ENCODE measurements around the gene SV2B. TPM values are rescaled to one million over a fixed set of nuclear protein-coding genes. Genes with fewer than 3 reads are reported as not detected.

SV2B gene
- total RNA-seq, 1 experiment from 2014 or later, result not detected

DNA sequence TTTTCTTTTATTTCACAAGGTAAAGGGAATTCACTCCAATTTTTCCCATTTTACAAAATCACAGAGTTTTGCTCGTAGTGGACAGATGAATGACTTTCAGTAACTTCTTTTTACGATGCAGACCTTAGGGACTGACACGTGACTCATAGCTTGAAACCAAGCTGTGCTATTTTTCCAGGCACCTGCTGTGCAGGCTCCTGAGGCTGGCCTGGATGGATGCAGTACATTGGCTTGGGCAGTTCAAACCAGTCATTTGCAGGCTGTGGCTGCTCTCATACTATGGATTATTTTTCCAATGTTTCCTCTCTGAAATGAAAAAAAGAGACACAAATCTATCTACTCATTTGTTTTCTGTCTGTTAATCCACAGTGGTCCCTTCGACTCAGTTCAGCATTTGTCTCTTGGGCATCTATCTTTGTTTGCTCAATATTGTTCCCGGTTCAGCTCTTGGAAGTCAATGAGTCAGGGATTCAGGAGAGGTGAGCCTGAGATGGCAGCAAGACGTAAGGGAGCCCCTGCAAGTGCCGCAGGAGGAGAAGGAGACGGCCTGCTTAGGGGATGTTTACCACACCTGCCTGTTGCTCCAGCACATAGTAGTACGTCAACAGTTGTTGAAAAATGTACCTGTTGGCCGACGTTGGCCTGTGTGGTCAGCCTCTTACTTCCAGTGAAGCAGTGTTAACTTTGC lies 92.8 kb downstream of the SV2B start:
- Histone ChIP-seq H3K9ac (ENCODE audit: low read length) (no peak overlapping the region), H3K27ac (ENCODE audit: low read length) (no peak overlapping the region), H3K4me3 (ENCODE audit: low read length) (no peak overlapping the region), H2AFZ (ENCODE audit: low read length) (no peak overlapping the region), H3K4me1 (ENCODE audit: insufficient read depth, low read length) (no peaks in the 10 kb centered on the region), H3F3A (ENCODE audit: low read length, unreplicated experiment) (no peaks in the 10 kb centered on the region), H3K9me2 (replicated peaks; ENCODE audit: low read length) (no peaks in the 10 kb centered on the region), H3K36me3 (ENCODE audit: low read depth, low read length) (no peaks in the 10 kb centered on the region), H4K20me1 (ENCODE audit: low read length) (no peaks in the 10 kb centered on the region), H3K79me2 (ENCODE audit: low read length) (no peaks in the 10 kb centered on the region), H3K9me3 (ENCODE audit: low read length) (no peaks in the 10 kb centered on the region), H3K4me2 (ENCODE audit: low read length) (no peak overlapping the region), H3K27me3 (ENCODE audit: low read length) (peaks cover 66% of the 10 kb centered on the region)
- intact Hi-C loops (cut with micrococcal nuclease), result no loop called here
- DNase-seq, result no peak
- TF ChIP-seq EZH2 (IDR thresholded peaks at IDR 0.05; ENCODE audit: low read length, unreplicated experiment) (no peak), EZH2phosphoT487 (IDR thresholded peaks at IDR 0.05; ENCODE audit: borderline replicate concordance, low read length) (no peak)
- TF ChIP-seq, protein P1, sequence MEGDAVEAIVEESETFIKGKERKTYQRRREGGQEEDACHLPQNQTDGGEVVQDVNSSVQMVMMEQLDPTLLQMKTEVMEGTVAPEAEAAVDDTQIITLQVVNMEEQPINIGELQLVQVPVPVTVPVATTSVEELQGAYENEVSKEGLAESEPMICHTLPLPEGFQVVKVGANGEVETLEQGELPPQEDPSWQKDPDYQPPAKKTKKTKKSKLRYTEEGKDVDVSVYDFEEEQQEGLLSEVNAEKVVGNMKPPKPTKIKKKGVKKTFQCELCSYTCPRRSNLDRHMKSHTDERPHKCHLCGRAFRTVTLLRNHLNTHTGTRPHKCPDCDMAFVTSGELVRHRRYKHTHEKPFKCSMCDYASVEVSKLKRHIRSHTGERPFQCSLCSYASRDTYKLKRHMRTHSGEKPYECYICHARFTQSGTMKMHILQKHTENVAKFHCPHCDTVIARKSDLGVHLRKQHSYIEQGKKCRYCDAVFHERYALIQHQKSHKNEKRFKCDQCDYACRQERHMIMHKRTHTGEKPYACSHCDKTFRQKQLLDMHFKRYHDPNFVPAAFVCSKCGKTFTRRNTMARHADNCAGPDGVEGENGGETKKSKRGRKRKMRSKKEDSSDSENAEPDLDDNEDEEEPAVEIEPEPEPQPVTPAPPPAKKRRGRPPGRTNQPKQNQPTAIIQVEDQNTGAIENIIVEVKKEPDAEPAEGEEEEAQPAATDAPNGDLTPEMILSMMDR (conservative IDR thresholded peaks at IDR 0.05; ENCODE audit: low read depth, low read length), result no peak
- no TSS peak for BruUV-seq (replicated peaks)
- CTCF ChIA-PET, result no interaction called here
- POLR2A ChIA-PET (ENCODE audit: unreplicated experiment), result no interaction called here
- no peak for ATAC-seq

DNA sequence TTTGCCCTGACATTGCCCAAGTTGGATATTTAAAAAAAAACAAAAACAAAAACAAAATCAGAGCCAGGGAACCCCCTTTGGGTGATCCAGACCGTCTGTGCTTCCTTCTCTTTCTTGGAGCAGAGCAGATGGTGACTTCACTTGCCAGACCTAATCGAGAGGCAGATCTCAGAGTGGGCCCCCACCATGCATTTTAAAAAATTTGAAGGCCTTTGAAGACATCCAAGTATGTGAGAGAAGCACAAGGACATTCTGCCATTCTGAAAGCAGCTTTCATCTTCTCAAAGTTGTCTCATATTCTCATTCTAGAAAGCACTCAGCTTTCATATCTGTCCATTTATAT lies 93.3 kb downstream of the SV2B start:
- Histone ChIP-seq H2AFZ (ENCODE audit: low read length) (no peak overlapping the region), H3K36me3 (ENCODE audit: low read depth, low read length) (no peaks in the 10 kb centered on the region), H3K9me2 (replicated peaks; ENCODE audit: low read length) (no peaks in the 10 kb centered on the region), H3K9ac (ENCODE audit: low read length) (no peak overlapping the region), H3K9me3 (ENCODE audit: low read length) (no peaks in the 10 kb centered on the region), H3K4me3 (ENCODE audit: low read length) (no peak overlapping the region), H3K4me1 (ENCODE audit: insufficient read depth, low read length) (no peaks in the 10 kb centered on the region), H4K20me1 (ENCODE audit: low read length) (no peaks in the 10 kb centered on the region), H3K27ac (ENCODE audit: low read length) (no peak overlapping the region), H3K4me2 (ENCODE audit: low read length) (no peak overlapping the region), H3K27me3 (ENCODE audit: low read length) (peaks cover 70% of the 10 kb centered on the region), H3K79me2 (ENCODE audit: low read length) (no peaks in the 10 kb centered on the region), H3F3A (ENCODE audit: low read length, unreplicated experiment) (no peaks in the 10 kb centered on the region)
- ChIA-PET CTCF (no interaction called here), POLR2A (ENCODE audit: unreplicated experiment) (no interaction called here)
- ATAC-seq (no peak), DNase-seq (no peak)
- TF ChIP-seq EZH2 (IDR thresholded peaks at IDR 0.05; ENCODE audit: low read length, unreplicated experiment) (no peak), EZH2phosphoT487 (IDR thresholded peaks at IDR 0.05; ENCODE audit: borderline replicate concordance, low read length) (no peak)
- TF ChIP-seq, protein P1 (conservative IDR thresholded peaks at IDR 0.05; ENCODE audit: low read depth, low read length), result no peak
- intact Hi-C loops (cut with micrococcal nuclease), result no loop called here
- no TSS peak for BruUV-seq (replicated peaks)

DNA sequence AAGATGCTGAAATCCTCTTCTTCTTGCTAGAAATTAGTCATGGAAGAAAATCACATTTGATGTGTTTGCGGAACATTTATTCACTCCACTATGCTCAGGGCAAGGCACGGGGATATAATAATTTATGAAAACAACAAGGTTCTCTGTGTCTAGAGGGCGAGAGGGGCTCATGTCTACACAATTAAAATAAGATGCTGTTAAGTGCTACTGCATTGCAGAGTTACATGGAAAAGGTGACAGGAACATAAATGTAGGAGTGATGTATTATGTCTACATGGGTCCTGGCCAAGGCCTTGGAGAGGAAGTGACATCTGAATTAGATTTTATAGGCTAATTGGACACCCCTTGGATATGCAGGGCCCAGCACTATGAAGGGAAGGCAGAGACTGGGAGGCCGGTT lies 96.1 kb downstream of the SV2B start:
- no peak overlapping the region for H3K9ac ChIP-seq (ENCODE audit: low read length)
- H3K4me2 ChIP-seq (ENCODE audit: low read length), result no peak overlapping the region
- H3F3A ChIP-seq (ENCODE audit: low read length, unreplicated experiment), result no peaks in the 10 kb centered on the region
- TF ChIP-seq, protein P1 (conservative IDR thresholded peaks at IDR 0.05; ENCODE audit: low read depth, low read length), result no peak
- TF ChIP-seq EZH2 (IDR thresholded peaks at IDR 0.05; ENCODE audit: low read length, unreplicated experiment), result no peak
- TF ChIP-seq EZH2phosphoT487 (IDR thresholded peaks at IDR 0.05; ENCODE audit: borderline replicate concordance, low read length), result no peak
- H3K27ac ChIP-seq (ENCODE audit: low read length), result no peak overlapping the region
- no peak for ATAC-seq
- no peaks in the 10 kb centered on the region for H3K9me3 ChIP-seq (ENCODE audit: low read length)
- ChIA-PET POLR2A (ENCODE audit: unreplicated experiment) (no interaction called here), CTCF (interaction anchor here (0.5 kb wide), 1 partner anchor 13 kb away, joined by 3 read pairs; no protein-coding TSS in a partner anchor)
- intact Hi-C loops (cut with micrococcal nuclease), result no loop called here
- H3K79me2 ChIP-seq (ENCODE audit: low read length), result no peaks in the 10 kb centered on the region
- peaks cover 87% of the 10 kb centered on the region for H3K27me3 ChIP-seq (ENCODE audit: low read length)
- no peaks in the 10 kb centered on the region for H3K36me3 ChIP-seq (ENCODE audit: low read depth, low read length)
- no peak for DNase-seq
- no TSS peak for BruUV-seq (replicated peaks)
- H3K4me3 ChIP-seq (ENCODE audit: low read length), result no peak overlapping the region
- no peaks in the 10 kb centered on the region for H3K9me2 ChIP-seq (replicated peaks; ENCODE audit: low read length)
- H4K20me1 ChIP-seq (ENCODE audit: low read length), result no peaks in the 10 kb centered on the region
- H3K4me1 ChIP-seq (ENCODE audit: insufficient read depth, low read length), result no peaks in the 10 kb centered on the region
- H2AFZ ChIP-seq (ENCODE audit: low read length), result no peak overlapping the region
